K562 (cell line): ENCODE measurements around the gene SIGLEC7. TPM values are rescaled to one million over a fixed set of nuclear protein-coding genes. Genes with fewer than 3 reads are reported as not detected.

Experiments used
- ATAC-seq: fragments of 200-7000 bp; cut with Tn5 transposase; 3 replicates; pipeline ENCODE4 v1.9.1; 2020; ENCODE audit warnings: moderate library complexity
- BruUV-seq: library from RNA; stranded (reverse); fragments of 400-500 nt; replicated peaks from 2 replicates; lab custom pipeline; 2021; lab: Mats Ljungman, UMichigan
- CTCF ChIA-PET: fragments of 300-600 bp; formaldehyde crosslinking; extraction: SDS; loops from one replicate; lab custom pipeline; 2021; ENCODE audit warnings: low intra/inter-chr PET ratio; lab: Yijun Ruan, JAX
- POLR2A ChIA-PET: fragments of 300-600, 350-650 bp; sonication (Branson Sonifier 250); formaldehyde crosslinking; extraction: SDS; loops from one replicate; lab custom pipeline; 2021; ENCODE audit warnings: antibody characterized with exemption, inconsistent platforms; lab: Yijun Ruan, JAX
- DNase-seq, 4 experiments: peaks; one replicate each; pipeline versions ENCODE4 v3.0.0 to v3.0.0-alpha.2; 2011 to 2018; ENCODE audit warnings: low spot score in 3 of 4, mixed read lengths in 3 of 4; ENCODE audit errors: extremely low read depth in 1 of 4
- FAIRE-seq: peaks from 2 replicates; lab custom pipeline; 2011; peaks lifted over from hg19 to GRCh38; lab: Jason Lieb, UNC
- H2AFZ ChIP-seq: 2 replicates; pipeline ENCODE4 v1.6.0; 2011; ENCODE audit warnings: low read depth, low read length, control low read depth, inconsistent platforms
- H3K27ac ChIP-seq: fragments of 200-600 bp; 3 replicates; pipeline ENCODE4 v1.8.0; 2011; ENCODE audit warnings: low read depth, mild to moderate bottlenecking, control low read depth, inconsistent platforms, low read length, moderate library complexity, mixed read lengths; ENCODE audit errors: extremely low read depth
- H3K27me3 ChIP-seq, 2 experiments: fragments of 300-600 bp in 1 of 2; 2 replicates in 1 of 2; 3 replicates in 1 of 2; pipeline versions ENCODE4 v1.6.0 to v1.8.0; 2011; ENCODE audit warnings: inconsistent platforms in 2 of 2, low read length in 2 of 2, mild to moderate bottlenecking in 1 of 2, mixed read lengths in 1 of 2, moderate library complexity in 1 of 2; ENCODE audit not compliant: control insufficient read depth in 2 of 2, insufficient read depth in 2 of 2
- H3K36me3 ChIP-seq: fragments of 300-600 bp; 3 replicates; pipeline ENCODE4 v1.8.0; 2011; ENCODE audit warnings: mild to moderate bottlenecking, low read length, inconsistent platforms; ENCODE audit not compliant: control insufficient read depth, insufficient read depth
- H3K4me1 ChIP-seq, 2 experiments: fragments of 200-600 bp in 1 of 2; replicated peaks in 1 of 2; 2 replicates in 1 of 2; 3 replicates in 1 of 2; pipeline versions ENCODE4 v1.5.1 to v1.8.0; 2011; ENCODE audit warnings: inconsistent platforms in 2 of 2, low read length in 2 of 2, mild to moderate bottlenecking in 1 of 2, mixed read lengths in 1 of 2, moderate library complexity in 1 of 2; ENCODE audit not compliant: control insufficient read depth in 2 of 2, insufficient read depth in 2 of 2
- H3K4me2 ChIP-seq: 2 replicates; pipeline ENCODE4 v1.6.1; 2011; ENCODE audit warnings: low read length, control low read depth, inconsistent platforms, mixed read lengths; ENCODE audit not compliant: insufficient read depth
- H3K4me3 ChIP-seq: fragments of 200-600 bp; sonication (generic), shearing (Covaris generic); 2 replicates; pipeline ENCODE4 v1.5.1; 2016; ENCODE audit warnings: control low read depth, inconsistent platforms
- H3K79me2 ChIP-seq: fragments of 200-600 bp; 3 replicates; pipeline ENCODE4 v1.8.0; 2011; ENCODE audit warnings: low read length, inconsistent platforms; ENCODE audit not compliant: control insufficient read depth, insufficient read depth
- H3K9ac ChIP-seq, 2 experiments: 2 replicates each; pipeline versions ENCODE4 v1.6.0 to v1.6.1; 2011; ENCODE audit warnings: low read depth in 2 of 2, low read length in 2 of 2, control low read depth in 1 of 2, inconsistent platforms in 1 of 2, mild to moderate bottlenecking in 1 of 2, mixed read lengths in 1 of 2; ENCODE audit not compliant: insufficient read depth in 1 of 2
- H3K9me1 ChIP-seq: one replicate; pipeline ENCODE4 v1.6.0; 2011; ENCODE audit warnings: inconsistent platforms, mild to moderate bottlenecking, low read length, moderate library complexity; ENCODE audit not compliant: control insufficient read depth, insufficient read depth
- H3K9me3 ChIP-seq: replicated peaks from 2 replicates; pipeline ENCODE4 v1.5.1; 2011; ENCODE audit warnings: low read depth, low read length, inconsistent platforms; ENCODE audit not compliant: control insufficient read depth, insufficient read depth
- H4K20me1 ChIP-seq: replicated peaks from 2 replicates; pipeline ENCODE4 v1.6.1; 2011; ENCODE audit warnings: low read length, inconsistent platforms, mixed read lengths; ENCODE audit not compliant: control insufficient read depth, insufficient read depth
- ASH1L ChIP-seq: fragments of 450-650 bp; IDR thresholded peaks from 2 replicates; pipeline ENCODE4 v1.6.1; 2018; ENCODE audit warnings: borderline replicate concordance, mild to moderate bottlenecking, low read depth; ENCODE audit not compliant: partially characterized antibody
- BCL6 ChIP-seq: fragments of 250-450 bp; sonication (Bioruptor Pico); IDR thresholded peaks from 2 replicates; pipeline ENCODE4 v1.4.0; 2020
- ETS1 ChIP-seq: conservative IDR thresholded peaks from 2 replicates; pipeline ENCODE4 v1.6.1; 2011; ENCODE audit warnings: low read depth, mild to moderate bottlenecking, low read length; ENCODE audit not compliant: control insufficient read depth
- GTF3C2 ChIP-seq: IDR thresholded peaks from 3 replicates; pipeline ENCODE4 v1.6.1; 2011; ENCODE audit warnings: borderline replicate concordance, mild to moderate bottlenecking, moderate library complexity; ENCODE audit not compliant: insufficient read length; ENCODE audit errors: extremely low read depth
- HMGXB4 ChIP-seq: sonication (generic); formaldehyde crosslinking; IDR thresholded peaks from 2 replicates; pipeline ENCODE4 v1.8.1; 2023; ENCODE audit warnings: mild to moderate bottlenecking, missing genetic modification reagents
- MAX ChIP-seq: sonication (generic); formaldehyde crosslinking; IDR thresholded peaks from 2 replicates; pipeline ENCODE4 v1.9.0; 2022; ENCODE audit warnings: mild to moderate bottlenecking, missing genetic modification reagents
- MAZ ChIP-seq, 2 experiments: fragments of 450-650 bp in 1 of 2; sonication (generic) in 1 of 2; formaldehyde crosslinking; IDR thresholded peaks in 1 of 2; conservative IDR thresholded peaks in 1 of 2; 2 replicates each; pipeline versions ENCODE4 v1.4.0 to v1.5.0; 2020; ENCODE audit warnings: mild to moderate bottlenecking in 1 of 2, missing genetic modification reagents in 1 of 2
- NCOA6 ChIP-seq: fragments of 450-650 bp; IDR thresholded peaks from 2 replicates; pipeline ENCODE4 v1.6.1; 2017; ENCODE audit warnings: mild to moderate bottlenecking
- POLR2AphosphoS2 ChIP-seq: IDR thresholded peaks from 2 replicates; pipeline ENCODE4 v1.6.1; 2012; ENCODE audit warnings: low read length, improper control_type of control experiment
- RBM22 ChIP-seq: fragments of 200-400 bp; formaldehyde crosslinking; IDR thresholded peaks from 2 replicates; pipeline ENCODE4 v1.6.1; 2018; ENCODE audit warnings: low read length, low read depth; ENCODE audit not compliant: poor library complexity, severe bottlenecking
- RHOXF2B ChIP-seq: fragments of 250-450 bp; sonication (Bioruptor Pico); conservative IDR thresholded peaks from 2 replicates; pipeline ENCODE4 v1.5.1; 2021
- RNF219 ChIP-seq: fragments of 250-450 bp; sonication (Bioruptor Pico); IDR thresholded peaks from 2 replicates; pipeline ENCODE4 v1.5.0; 2022; ENCODE audit warnings: mild to moderate bottlenecking
- SUPT5H ChIP-seq: fragments of 450-650 bp; IDR thresholded peaks from 2 replicates; pipeline ENCODE4 v1.6.1; 2016
- ZFP30 ChIP-seq: fragments of 250-450 bp; sonication (Bioruptor Pico); IDR thresholded peaks from 2 replicates; pipeline ENCODE4 v1.8.0; 2022; ENCODE audit warnings: moderate library complexity, mild to moderate bottlenecking, inconsistent platforms, borderline replicate concordance
- WGBS: fragments of 100-300 bp; shearing (Covaris generic); methylation state at CpG from one replicate; pipeline ENCODE4 v1.1.6; 2016; ENCODE audit warnings: low coverage, mixed read lengths; ENCODE audit not compliant: insufficient coverage; ENCODE audit errors: missing lambda C conversion rate; 5-methylcytosine and 5-hydroxymethylcytosine counted together
- in situ Hi-C: fragments of 300-500 bp; cut with MboI; formaldehyde crosslinking; loops from 4 replicates; pipeline ENCODE4 v1.15.0; 2018; ENCODE audit warnings: inconsistent platforms, mixed read lengths
- intact Hi-C: fragments of 100-400 bp; cut with micrococcal nuclease; formaldehyde crosslinking; loops from 2 replicates; pipeline ENCODE4 v1.14.2; 2022
- polyA plus RNA-seq, 8 experiments: library from polyadenylated mRNA; depleted of rRNA in 4 of 8; stranded (reverse) in 5 of 8; unstranded in 3 of 8; fragments of >200 nt; fragmentation: Nextera tagmentation in 2 of 8; fragmentation: Illumina TruSeq in 1 of 8; extraction: Ambion mirVana in 2 of 8; extraction: Trizol in 1 of 8; gene quantifications; 2 replicates each; pipeline versions ENCODE4 v1.2.1 to v1.2.3, GENCODE V29; 2011 to 2014; ENCODE audit warnings: inconsistent platforms in 1 of 8, missing spikeins in 1 of 8
- total RNA-seq, 7 experiments: library from RNA; depleted of rRNA in 6 of 7; stranded (reverse); fragments of >200 nt in 6 of 7; fragmentation: Illumina TruSeq in 2 of 7; extraction: Trizol in 2 of 7; gene quantifications; 2 replicates each; pipeline versions ENCODE4 v1.2.1 to v1.2.3, GENCODE V29; 2011 to 2021; ENCODE audit warnings: low replicate concordance in 1 of 7

Gene SIGLEC7
- total and polyA plus RNA-seq, 9 of the 15 experiments (the other 6 are each of a cell fraction or from before 2014, with no cell fraction given), result 0.10 to 0.12 TPM; not detected in 7

- H3K9me1 ChIP-seq, result no peaks in the 10 kb centered on the region
- BruUV-seq, result no TSS peak
- H3K27ac ChIP-seq, result no peak overlapping the region
- intact Hi-C loops (no loop called here), in situ Hi-C loops (no loop called here)
- ChIA-PET POLR2A (interaction anchor here (0.6 kb wide), 1 partner anchor 16 kb away, joined by 4 read pairs; the partner anchor contains the start of gene CTU1), CTCF (no interaction called here)
- no peaks in the 10 kb centered on the region for H3K36me3 ChIP-seq
- H3K9ac ChIP-seq, result no peak overlapping the region
- TF ChIP-seq GTF3C2 (no peak), ETS1 (no peak), RNF219 (CRISPR knock-in tag) (no peak), BCL6 (CRISPR knock-in tag) (no peak), POLR2AphosphoS2 (no peak), NCOA6 (no peak), ZFP30 (CRISPR knock-in tag) (no peak), RHOXF2B (CRISPR knock-in tag) (no peak), MAX (CRISPR knock-in tag) (no peak), MAZ (CRISPR knock-in tag; conservative IDR thresholded peaks at IDR 0.05 in 1 of 2, IDR thresholded peaks at IDR 0.05 in 1 of 2) (no peak), HMGXB4 (CRISPR knock-in tag) (no peak), ASH1L (no peak), RBM22 (no peak), SUPT5H (no peak)
- FAIRE-seq, result no peak
- H3K9me3 ChIP-seq, result no peaks in the 10 kb centered on the region
- no peak for ATAC-seq
- H3K79me2 ChIP-seq, result no peaks in the 10 kb centered on the region
- no peak overlapping the region for H3K4me2 ChIP-seq
- H2AFZ ChIP-seq, result no peak overlapping the region
- DNase-seq, result no peak
- no peak overlapping the region for H3K4me3 ChIP-seq
- H3K4me1 ChIP-seq, result peaks cover 34 to 35% of the 10 kb centered on the region in 2 experiments
- 35% methylated on average over 9 of the region's 9 CpGs for WGBS
- H4K20me1 ChIP-seq, result no peaks in the 10 kb centered on the region
- H3K27me3 ChIP-seq, result peaks cover under 1 to 33% of the 10 kb centered on the region in 2 experiments; a peak in 3 of 5 replicates
These were observed 17.9 kb upstream of the SIGLEC7 start for GRCh38 chr19:51124216-51124615.
